Measurements from ENCODE around the gene GP2.

- TF ChIP-seq CTCF (IDR thresholded peaks at IDR 0.05) = no peak
- no peak for TF ChIP-seq POLR2A (IDR thresholded peaks at IDR 0.05)
Observed at GRCh38 chr16:20333120-20333519, 5.8 kb upstream of the GP2 start.
